PFSK-1 (cell line): ENCODE results near the gene FAM241A.

ENCODE experiments used
- POLR2AphosphoS5 ChIP-seq: IDR thresholded peaks from 2 replicates; pipeline ENCODE4 v1.6.1; 2012; ENCODE audit warnings: low read depth, mild to moderate bottlenecking, control low read depth, low read length, moderate library complexity
- TAF1 ChIP-seq: IDR thresholded peaks from 2 replicates; pipeline ENCODE4 v1.6.1; 2012; ENCODE audit warnings: low read length, control low read depth, borderline replicate concordance; ENCODE audit not compliant: insufficient read depth

DNA sequence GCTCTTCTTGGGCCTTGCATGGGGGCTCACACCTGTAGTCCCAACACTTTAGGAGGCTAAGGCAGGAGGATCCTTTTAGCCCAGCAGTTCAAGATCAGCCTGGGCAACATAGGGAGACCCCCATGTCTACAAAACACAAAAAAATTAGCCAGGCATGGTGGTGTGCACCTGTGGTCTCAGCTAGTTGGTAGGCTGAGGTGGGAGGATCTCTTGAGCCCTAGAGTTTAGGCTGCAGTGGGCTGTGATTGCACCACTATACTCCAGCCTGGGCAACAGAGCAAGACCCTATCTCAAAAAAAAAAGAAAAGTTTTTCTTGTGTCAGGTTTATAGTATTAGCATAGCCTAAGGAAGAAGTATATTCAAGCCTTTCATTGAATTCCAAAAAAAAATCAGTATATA lies 30.8 kb upstream of the FAM241A start:
- TF ChIP-seq POLR2AphosphoS5: no peak
- no peak for TF ChIP-seq TAF1
